ENCODE results near the gene MAD2L1.

DNA sequence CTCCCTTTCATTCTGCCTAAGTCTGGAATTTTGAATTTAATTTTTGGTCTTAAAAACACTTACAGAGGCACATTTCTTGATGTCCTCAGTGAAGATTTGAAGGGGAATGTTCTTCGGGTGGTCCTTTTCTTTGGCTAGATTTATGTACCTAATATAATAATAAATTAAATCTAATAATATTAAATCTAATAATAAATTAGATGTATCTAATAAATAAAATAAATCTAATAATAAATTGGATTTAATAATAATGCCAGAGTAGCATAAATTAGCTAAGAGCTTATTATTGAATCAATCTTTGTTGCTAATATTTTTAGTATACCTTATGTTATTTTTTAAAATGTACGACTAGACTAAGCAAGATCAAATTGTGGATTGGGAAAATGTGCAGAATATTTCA is 39.8 kb downstream of the MAD2L1 start:
- TF ChIP-seq EP300 (IDR thresholded peaks at IDR 0.05; ENCODE audit: borderline replicate concordance) = no peak
- TF ChIP-seq, protein P1, sequence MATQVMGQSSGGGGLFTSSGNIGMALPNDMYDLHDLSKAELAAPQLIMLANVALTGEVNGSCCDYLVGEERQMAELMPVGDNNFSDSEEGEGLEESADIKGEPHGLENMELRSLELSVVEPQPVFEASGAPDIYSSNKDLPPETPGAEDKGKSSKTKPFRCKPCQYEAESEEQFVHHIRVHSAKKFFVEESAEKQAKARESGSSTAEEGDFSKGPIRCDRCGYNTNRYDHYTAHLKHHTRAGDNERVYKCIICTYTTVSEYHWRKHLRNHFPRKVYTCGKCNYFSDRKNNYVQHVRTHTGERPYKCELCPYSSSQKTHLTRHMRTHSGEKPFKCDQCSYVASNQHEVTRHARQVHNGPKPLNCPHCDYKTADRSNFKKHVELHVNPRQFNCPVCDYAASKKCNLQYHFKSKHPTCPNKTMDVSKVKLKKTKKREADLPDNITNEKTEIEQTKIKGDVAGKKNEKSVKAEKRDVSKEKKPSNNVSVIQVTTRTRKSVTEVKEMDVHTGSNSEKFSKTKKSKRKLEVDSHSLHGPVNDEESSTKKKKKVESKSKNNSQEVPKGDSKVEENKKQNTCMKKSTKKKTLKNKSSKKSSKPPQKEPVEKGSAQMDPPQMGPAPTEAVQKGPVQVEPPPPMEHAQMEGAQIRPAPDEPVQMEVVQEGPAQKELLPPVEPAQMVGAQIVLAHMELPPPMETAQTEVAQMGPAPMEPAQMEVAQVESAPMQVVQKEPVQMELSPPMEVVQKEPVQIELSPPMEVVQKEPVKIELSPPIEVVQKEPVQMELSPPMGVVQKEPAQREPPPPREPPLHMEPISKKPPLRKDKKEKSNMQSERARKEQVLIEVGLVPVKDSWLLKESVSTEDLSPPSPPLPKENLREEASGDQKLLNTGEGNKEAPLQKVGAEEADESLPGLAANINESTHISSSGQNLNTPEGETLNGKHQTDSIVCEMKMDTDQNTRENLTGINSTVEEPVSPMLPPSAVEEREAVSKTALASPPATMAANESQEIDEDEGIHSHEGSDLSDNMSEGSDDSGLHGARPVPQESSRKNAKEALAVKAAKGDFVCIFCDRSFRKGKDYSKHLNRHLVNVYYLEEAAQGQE (IDR thresholded peaks at IDR 0.05; ENCODE audit: low read depth) = no peak
- no peak for TF ChIP-seq TAF1 (IDR thresholded peaks at IDR 0.05; ENCODE audit: low read depth)
- TF ChIP-seq FOXM1 (IDR thresholded peaks at IDR 0.05; ENCODE audit: borderline replicate concordance, low read depth) = no peak
- TF ChIP-seq TEAD4 (IDR thresholded peaks at IDR 0.05) = no peak
- no peak for TF ChIP-seq CEBPB (IDR thresholded peaks at IDR 0.05)
- no peak for TF ChIP-seq CREB1 (IDR thresholded peaks at IDR 0.05; ENCODE audit: low read depth)
- TF ChIP-seq, protein P2, sequence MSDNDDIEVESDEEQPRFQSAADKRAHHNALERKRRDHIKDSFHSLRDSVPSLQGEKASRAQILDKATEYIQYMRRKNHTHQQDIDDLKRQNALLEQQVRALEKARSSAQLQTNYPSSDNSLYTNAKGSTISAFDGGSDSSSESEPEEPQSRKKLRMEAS (IDR thresholded peaks at IDR 0.05) = no peak
- TF ChIP-seq TCF12 (IDR thresholded peaks at IDR 0.05; ENCODE audit: low read depth) = no peak
- TF ChIP-seq EGR1 (IDR thresholded peaks at IDR 0.05) = no peak
- no peak for TF ChIP-seq ZBTB7A (IDR thresholded peaks at IDR 0.05; ENCODE audit: low read depth)
- TF ChIP-seq YY1 (IDR thresholded peaks at IDR 0.05; ENCODE audit: low read depth) = no peak
